GM23338 (cell line): Measurements from ENCODE around the gene PTRH1. TPM values are rescaled to one million over a fixed set of nuclear protein-coding genes. Genes with fewer than 3 reads are reported as not detected.

Experiments
- ATAC-seq: fragments of 200-7000 bp; cut with Tn5 transposase; 3 replicates; pipeline ENCODE4 v1.9.1; 2020
- DNase-seq: peaks from one replicate; pipeline ENCODE4 v3.0.0-alpha.2; 2015; ENCODE audit warnings: low spot score
- H2AFZ ChIP-seq: fragments of 200-600 bp; sonication (generic); 2 replicates; pipeline ENCODE4 v1.8.0; 2016; ENCODE audit warnings: antibody characterized with exemption, mild to moderate bottlenecking, moderate library complexity
- H3F3A ChIP-seq: fragments of 200-600 bp; sonication (generic); replicated peaks from 2 replicates; pipeline ENCODE4 v1.8.0; 2017; ENCODE audit warnings: antibody characterized with exemption, mixed run types, low read depth
- H3K27ac ChIP-seq: fragments of 200-600 bp; sonication (generic); 2 replicates; pipeline ENCODE4 v1.6.1; 2016; ENCODE audit warnings: low read depth
- H3K27me3 ChIP-seq: fragments of 200-600 bp; sonication (generic); 2 replicates; pipeline ENCODE4 v1.8.0; 2016; ENCODE audit warnings: mild to moderate bottlenecking, mixed run types, moderate library complexity; ENCODE audit not compliant: insufficient read depth
- H3K36me3 ChIP-seq: fragments of 200-600 bp; sonication (generic); 2 replicates; pipeline ENCODE4 v1.8.0; 2016; ENCODE audit warnings: mild to moderate bottlenecking; ENCODE audit not compliant: insufficient read depth
- H3K4me1 ChIP-seq: fragments of 200-600 bp; sonication (generic); 2 replicates; pipeline ENCODE4 v1.8.0; 2016; ENCODE audit warnings: mild to moderate bottlenecking, moderate library complexity; ENCODE audit not compliant: insufficient read depth
- H3K4me2 ChIP-seq: fragments of 200-600 bp; sonication (generic); 2 replicates; pipeline ENCODE4 v1.7.1; 2017; ENCODE audit warnings: mixed run types
- H3K4me3 ChIP-seq: fragments of 200-600 bp; sonication (generic); 2 replicates; pipeline ENCODE4 v1.6.1; 2016; ENCODE audit warnings: mixed run types
- H3K79me2 ChIP-seq: fragments of 200-600 bp; sonication (generic); replicated peaks from 2 replicates; pipeline ENCODE4 v1.8.0; 2017; ENCODE audit warnings: mild to moderate bottlenecking; ENCODE audit not compliant: insufficient read depth
- H3K9me2 ChIP-seq: fragments of 200-600 bp; sonication (generic); 2 replicates; pipeline ENCODE4 v1.8.0; 2017; ENCODE audit not compliant: insufficient read depth
- H4K20me1 ChIP-seq: fragments of 200-600 bp; sonication (generic); replicated peaks from 2 replicates; pipeline ENCODE4 v1.8.0; 2017; ENCODE audit warnings: mild to moderate bottlenecking; ENCODE audit not compliant: insufficient read depth
- H3K27ac Mint-ChIP-seq: 2 replicates; pipeline ENCODE4 v1.8.0; 2020; ENCODE audit warnings: inconsistent platforms, mild to moderate bottlenecking, moderate library complexity, mixed read lengths
- H3K27me3 Mint-ChIP-seq: 3 replicates; pipeline ENCODE4 v1.8.0; 2022; ENCODE audit warnings: low read depth, mild to moderate bottlenecking, moderate library complexity, mixed read lengths, inconsistent platforms; ENCODE audit not compliant: insufficient read depth, poor library complexity
- H3K36me3 Mint-ChIP-seq: 3 replicates; pipeline ENCODE4 v1.8.0; 2021; ENCODE audit warnings: low read depth, mild to moderate bottlenecking, inconsistent platforms, moderate library complexity, mixed read lengths
- H3K4me1 Mint-ChIP-seq: 3 replicates; pipeline ENCODE4 v1.8.0; 2020; ENCODE audit warnings: mild to moderate bottlenecking, inconsistent platforms, mixed read lengths
- H3K4me3 Mint-ChIP-seq: 3 replicates; pipeline ENCODE4 v1.8.0; 2021; ENCODE audit warnings: moderate library complexity, mild to moderate bottlenecking, inconsistent platforms, mixed read lengths
- H3K9me3 Mint-ChIP-seq: 3 replicates; pipeline ENCODE4 v1.8.0; 2020; ENCODE audit warnings: moderate library complexity, mild to moderate bottlenecking, inconsistent platforms, mixed read lengths
- REST ChIP-seq: IDR thresholded peaks from one replicate; pipeline ENCODE4 v1.6.1; 2018; ENCODE audit warnings: antibody characterized with exemption; ENCODE audit not compliant: unreplicated experiment
- ZNF462 ChIP-seq: fragments of 250-450 bp; sonication (Bioruptor Pico); IDR thresholded peaks from 2 replicates; pipeline ENCODE4 v1.5.0; 2020; ENCODE audit warnings: mild to moderate bottlenecking, moderate library complexity
- polyA plus RNA-seq: library from polyadenylated mRNA; unstranded; fragments of >200 nt; fragmentation: Nextera tagmentation; extraction: Ambion mirVana; gene quantifications from 2 replicates; pipeline ENCODE4 v1.2.1, GENCODE V29; 2016
- total RNA-seq: library from RNA; depleted of rRNA; stranded (reverse); fragments of >200 nt; shearing (Covaris generic); gene quantifications from 2 replicates; pipeline ENCODE4 v1.2.3, GENCODE V29; 2014

PTRH1 gene
- total and polyA plus RNA-seq, 2 experiments from 2014 or later, result 15.1 to 18.6 TPM

DNA sequence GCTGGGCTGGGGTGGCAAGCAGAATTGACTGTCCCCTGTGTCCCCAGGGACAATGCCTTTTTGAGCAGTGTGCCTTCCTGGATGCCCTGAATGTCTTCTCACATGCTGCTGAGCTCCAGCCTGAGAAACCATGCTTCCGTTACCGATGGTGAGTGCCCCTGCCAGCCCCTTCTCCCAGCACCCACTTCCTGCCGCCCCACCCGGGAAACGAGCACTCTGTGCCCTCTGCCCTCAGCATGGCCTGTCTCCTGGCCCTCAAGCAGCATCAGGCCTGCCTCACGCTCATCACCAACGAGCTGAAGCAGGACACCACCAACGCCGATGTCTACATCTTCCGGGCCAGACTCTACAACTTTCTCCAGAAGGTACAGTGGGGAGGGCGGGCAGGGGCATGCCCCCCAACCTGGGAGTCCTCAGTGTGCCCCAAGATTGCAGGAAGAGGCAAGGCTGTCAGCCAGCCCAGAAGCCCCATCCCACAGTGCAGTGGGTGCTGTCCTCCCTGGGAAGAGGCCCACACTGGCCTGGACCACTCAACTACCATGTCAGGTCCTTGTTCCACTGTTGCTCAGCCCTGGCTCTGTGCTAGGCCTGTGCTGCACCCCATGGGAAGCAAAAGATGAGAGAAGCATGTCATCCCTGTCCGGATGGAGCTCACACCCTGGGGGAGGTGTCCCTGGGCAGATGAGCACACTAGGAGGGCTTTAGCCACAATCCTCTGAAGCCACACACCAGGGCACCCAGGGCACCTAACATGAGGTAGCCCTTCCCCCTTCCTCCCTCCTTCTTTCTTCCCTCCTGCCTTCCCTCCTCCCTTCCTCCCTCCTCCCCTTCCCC is 4.8 kb upstream of the PTRH1 start (continued):
- no peak for TF ChIP-seq ZNF462

GRCh38 chr9:127717766-127718165 is 2.3 kb upstream of the PTRH1 start:
- H3K27me3 ChIP-seq, result no peaks in the 10 kb centered on the region
- 0 out of 2 replicates have a peak, but pooled peaks cover 3% of the 10 kb centered on the region for H3K4me1 ChIP-seq
- no peaks in the 10 kb centered on the region for H3K9me3 Mint-ChIP-seq
- H3K36me3 ChIP-seq, result no peaks in the 10 kb centered on the region
- H3K27ac ChIP-seq, result no peak overlapping the region
- H3F3A ChIP-seq, result 0 out of 2 replicates have a peak, but pooled peaks cover 6% of the 10 kb centered on the region
- no peak overlapping the region for H2AFZ ChIP-seq
- no peak overlapping the region for H3K4me3 ChIP-seq
- H3K36me3 Mint-ChIP-seq, result no peaks in the 10 kb centered on the region
- H3K27me3 Mint-ChIP-seq, result peaks cover 16% of the 10 kb centered on the region
- H3K9me2 ChIP-seq, result no peaks in the 10 kb centered on the region
- no peak overlapping the region for H3K4me3 Mint-ChIP-seq
- H3K79me2 ChIP-seq, result no peaks in the 10 kb centered on the region
- no peak overlapping the region for H3K27ac Mint-ChIP-seq
- no peak overlapping the region for H3K4me2 ChIP-seq
- H3K4me1 Mint-ChIP-seq, result peaks cover 13% of the 10 kb centered on the region
- no peaks in the 10 kb centered on the region for H4K20me1 ChIP-seq
- no peak for ATAC-seq
- no peak for DNase-seq
- TF ChIP-seq ZNF462 (no peak), REST (no peak)
